Glutamatergic neuron (in vitro differentiated cells): ENCODE data around the gene SYT8. TPM values are rescaled to one million over a fixed set of nuclear protein-coding genes. Genes with fewer than 3 reads are reported as not detected.
A peak's percentile ranks its signal among the peaks of the same experiment; 100 is the strongest.

ENCODE experiments used
- DNase-seq: peaks from one replicate; pipeline ENCODE4 v3.0.0; 2022
- H3K27ac Mint-ChIP-seq: one replicate; pipeline ENCODE4 v1.8.0; 2020; ENCODE audit warnings: mild to moderate bottlenecking, mixed read lengths, inconsistent platforms; ENCODE audit not compliant: unreplicated experiment
- H3K27me3 Mint-ChIP-seq: one replicate; pipeline ENCODE4 v1.8.0; 2020; ENCODE audit warnings: mild to moderate bottlenecking, moderate library complexity, mixed read lengths, inconsistent platforms; ENCODE audit not compliant: unreplicated experiment
- H3K36me3 Mint-ChIP-seq: one replicate; pipeline ENCODE4 v1.8.0; 2020; ENCODE audit warnings: mild to moderate bottlenecking, mixed read lengths, inconsistent platforms; ENCODE audit not compliant: unreplicated experiment
- H3K4me1 Mint-ChIP-seq: one replicate; pipeline ENCODE4 v1.8.0; 2020; ENCODE audit warnings: mild to moderate bottlenecking, low read depth, mixed read lengths, inconsistent platforms; ENCODE audit not compliant: unreplicated experiment
- H3K4me3 Mint-ChIP-seq: one replicate; pipeline ENCODE4 v1.8.0; 2020; ENCODE audit warnings: mild to moderate bottlenecking, mixed read lengths, inconsistent platforms; ENCODE audit not compliant: unreplicated experiment
- H3K9me3 Mint-ChIP-seq: one replicate; pipeline ENCODE4 v1.8.0; 2020; ENCODE audit warnings: mild to moderate bottlenecking, moderate library complexity, mixed read lengths, inconsistent platforms; ENCODE audit not compliant: unreplicated experiment
- long read RNA-seq: library from polyadenylated mRNA; unstranded; transcript quantifications from one replicate; pipeline ENCODE4 v2.0.0, GENCODE V29; 2020; ENCODE audit not compliant: unreplicated experiment
- total RNA-seq: library from RNA; stranded (reverse); fragmentation: NEBNext Ultra II Directional; extraction: Animal tissue kit (Norgen Biotek cat#: 25700); gene quantifications from one replicate; pipeline ENCODE4 v1.2.1, GENCODE V29; 2021; ENCODE audit not compliant: unreplicated experiment
- TF ChIP-seq, protein P1 (sequence below): fragments of 200-600 bp; sonication (generic); IDR thresholded peaks from one replicate; pipeline ENCODE4 v1.5.0; 2021; ENCODE audit not compliant: partially characterized antibody, unreplicated experiment

SYT8 gene, protein sequence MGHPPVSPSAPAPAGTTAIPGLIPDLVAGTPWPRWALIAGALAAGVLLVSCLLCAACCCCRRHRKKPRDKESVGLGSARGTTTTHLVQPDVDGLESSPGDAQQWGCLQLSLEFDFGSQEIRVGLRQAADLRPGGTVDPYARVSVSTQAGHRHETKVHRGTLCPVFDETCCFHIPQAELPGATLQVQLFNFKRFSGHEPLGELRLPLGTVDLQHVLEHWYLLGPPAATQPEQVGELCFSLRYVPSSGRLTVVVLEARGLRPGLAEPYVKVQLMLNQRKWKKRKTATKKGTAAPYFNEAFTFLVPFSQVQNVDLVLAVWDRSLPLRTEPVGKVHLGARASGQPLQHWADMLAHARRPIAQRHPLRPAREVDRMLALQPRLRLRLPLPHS
- not detected for total RNA-seq
- long read RNA-seq = 0 reads

DNA sequence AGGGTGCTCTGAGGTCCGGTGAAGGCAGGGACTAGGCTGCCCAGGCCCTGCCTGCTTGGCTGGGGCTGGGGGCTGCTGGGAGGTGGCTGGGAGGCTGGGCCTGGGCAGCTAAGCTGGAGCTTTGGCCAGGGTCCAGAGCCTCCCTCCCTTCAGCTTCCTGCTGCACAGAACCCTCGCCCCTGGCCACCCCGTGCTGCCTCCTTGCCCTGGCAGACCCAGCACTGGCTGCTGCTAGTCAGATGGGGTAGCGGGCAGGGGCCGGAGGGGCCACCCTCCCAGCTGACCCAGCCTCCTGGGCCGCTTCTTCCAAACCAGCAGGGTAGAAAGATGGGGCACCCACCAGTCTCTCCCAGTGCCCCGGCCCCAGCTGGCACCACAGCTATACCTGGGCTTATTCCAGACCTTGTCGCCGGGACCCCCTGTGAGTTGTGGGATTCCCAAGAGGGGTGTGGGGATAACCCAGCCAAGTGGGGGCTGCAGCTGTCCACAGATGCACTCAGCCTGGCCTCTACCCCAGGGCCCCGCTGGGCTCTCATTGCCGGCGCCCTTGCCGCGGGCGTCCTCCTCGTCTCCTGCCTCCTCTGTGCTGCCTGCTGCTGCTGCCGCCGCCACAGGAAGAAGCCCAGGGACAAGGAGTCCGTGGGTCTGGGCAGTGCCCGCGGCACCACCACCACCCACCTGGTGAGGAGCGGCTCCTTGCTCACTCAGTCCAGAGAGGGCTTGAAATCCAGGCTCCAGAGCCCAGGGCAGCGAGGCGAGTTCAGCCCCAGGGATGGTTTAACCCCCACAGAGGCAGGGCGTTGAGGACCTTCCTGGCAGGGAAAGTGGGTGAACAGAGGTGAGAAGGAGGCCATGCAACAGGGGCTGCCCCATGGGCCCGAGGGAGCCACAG, at the start of gene SYT8:
Gene SYT8, plus strand, starts transcription at position 212 of the 892 bp plus-strand sequence. Its CDS starts 116 bp downstream, at position 328.
- Mint-ChIP-seq H3K4me1 (no peaks in the 10 kb centered on the region), H3K27me3 (peaks cover 5% of the 10 kb centered on the region), H3K36me3 (no peaks in the 10 kb centered on the region), H3K4me3 (no peak within 1 kb of the TSS), H3K9me3 (no peaks in the 10 kb centered on the region), H3K27ac (no peak within 1 kb of the TSS)
- no peak for DNase-seq
- TF ChIP-seq, protein P1, sequence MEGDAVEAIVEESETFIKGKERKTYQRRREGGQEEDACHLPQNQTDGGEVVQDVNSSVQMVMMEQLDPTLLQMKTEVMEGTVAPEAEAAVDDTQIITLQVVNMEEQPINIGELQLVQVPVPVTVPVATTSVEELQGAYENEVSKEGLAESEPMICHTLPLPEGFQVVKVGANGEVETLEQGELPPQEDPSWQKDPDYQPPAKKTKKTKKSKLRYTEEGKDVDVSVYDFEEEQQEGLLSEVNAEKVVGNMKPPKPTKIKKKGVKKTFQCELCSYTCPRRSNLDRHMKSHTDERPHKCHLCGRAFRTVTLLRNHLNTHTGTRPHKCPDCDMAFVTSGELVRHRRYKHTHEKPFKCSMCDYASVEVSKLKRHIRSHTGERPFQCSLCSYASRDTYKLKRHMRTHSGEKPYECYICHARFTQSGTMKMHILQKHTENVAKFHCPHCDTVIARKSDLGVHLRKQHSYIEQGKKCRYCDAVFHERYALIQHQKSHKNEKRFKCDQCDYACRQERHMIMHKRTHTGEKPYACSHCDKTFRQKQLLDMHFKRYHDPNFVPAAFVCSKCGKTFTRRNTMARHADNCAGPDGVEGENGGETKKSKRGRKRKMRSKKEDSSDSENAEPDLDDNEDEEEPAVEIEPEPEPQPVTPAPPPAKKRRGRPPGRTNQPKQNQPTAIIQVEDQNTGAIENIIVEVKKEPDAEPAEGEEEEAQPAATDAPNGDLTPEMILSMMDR = no peak

DNA sequence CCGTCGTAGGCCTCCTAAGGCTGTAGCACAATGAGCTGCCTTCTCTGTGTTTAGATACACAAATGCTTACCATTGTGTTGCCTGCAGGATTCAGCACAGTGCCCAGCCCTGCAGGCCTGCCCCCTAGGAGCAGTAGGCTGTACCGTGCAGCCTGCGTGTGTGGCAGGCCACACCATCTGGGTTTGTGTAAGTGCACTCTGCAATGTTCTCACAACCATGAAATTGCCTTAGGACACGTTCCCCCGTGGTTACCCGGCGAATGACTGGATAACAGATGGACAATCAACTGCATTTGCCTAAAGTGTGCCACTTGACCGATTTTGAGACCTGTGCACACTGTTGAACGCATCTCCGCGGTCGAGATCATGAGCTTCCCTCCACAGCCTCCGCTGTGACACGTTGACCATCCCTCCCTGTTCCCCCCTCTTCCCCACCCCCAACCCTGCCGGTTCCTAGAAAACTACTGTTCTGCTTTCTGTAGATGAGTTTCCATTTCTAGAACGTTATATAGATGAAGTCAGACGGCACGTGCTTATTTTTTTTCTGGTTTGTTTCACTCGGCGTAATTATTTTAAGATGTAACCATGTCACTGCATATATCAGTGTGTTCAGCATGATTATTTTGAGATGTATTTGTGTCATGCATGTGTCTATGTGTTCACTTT, 48.9 kb upstream of the SYT8 start:
- H3K27ac Mint-ChIP-seq = peak overlapping the region; percentile 88
- peak overlapping the region; percentile 48 for H3K4me3 Mint-ChIP-seq
- TF ChIP-seq, protein P1 = no peak
- H3K4me1 Mint-ChIP-seq = peaks cover 21% of the 10 kb centered on the region
- H3K9me3 Mint-ChIP-seq = peaks cover 9% of the 10 kb centered on the region
- H3K27me3 Mint-ChIP-seq = peaks cover 5% of the 10 kb centered on the region
- DNase-seq = peak; percentile 72
- H3K36me3 Mint-ChIP-seq = no peaks in the 10 kb centered on the region

DNA sequence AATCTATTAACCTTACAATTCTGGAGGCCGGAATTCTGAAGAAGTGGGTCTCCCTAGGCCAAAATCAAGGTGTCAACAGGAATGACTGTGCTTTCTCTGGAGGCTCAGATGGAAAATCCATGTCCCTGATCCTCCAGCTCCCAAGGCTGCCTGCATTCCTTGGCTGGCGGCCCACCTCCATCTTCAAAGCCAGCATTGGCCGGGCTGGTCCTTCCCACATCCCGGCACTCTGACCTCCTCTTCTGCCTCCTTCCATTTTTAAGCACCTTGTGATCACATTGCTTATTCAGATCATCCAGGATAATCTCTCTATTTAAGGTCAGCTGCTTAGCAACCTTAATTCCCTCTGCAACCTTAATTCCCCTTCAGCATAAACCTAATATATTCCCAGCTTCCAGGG, 48.3 kb upstream of the SYT8 start:
- DNase-seq = no peak
- H3K9me3 Mint-ChIP-seq = peaks cover 9% of the 10 kb centered on the region
- TF ChIP-seq, protein P1 = no peak
- H3K27me3 Mint-ChIP-seq = peaks cover 5% of the 10 kb centered on the region
- H3K36me3 Mint-ChIP-seq = no peaks in the 10 kb centered on the region
- peaks cover 21% of the 10 kb centered on the region for H3K4me1 Mint-ChIP-seq
- no peak overlapping the region for H3K4me3 Mint-ChIP-seq
- H3K27ac Mint-ChIP-seq = peak overlapping the region; percentile 88

DNA sequence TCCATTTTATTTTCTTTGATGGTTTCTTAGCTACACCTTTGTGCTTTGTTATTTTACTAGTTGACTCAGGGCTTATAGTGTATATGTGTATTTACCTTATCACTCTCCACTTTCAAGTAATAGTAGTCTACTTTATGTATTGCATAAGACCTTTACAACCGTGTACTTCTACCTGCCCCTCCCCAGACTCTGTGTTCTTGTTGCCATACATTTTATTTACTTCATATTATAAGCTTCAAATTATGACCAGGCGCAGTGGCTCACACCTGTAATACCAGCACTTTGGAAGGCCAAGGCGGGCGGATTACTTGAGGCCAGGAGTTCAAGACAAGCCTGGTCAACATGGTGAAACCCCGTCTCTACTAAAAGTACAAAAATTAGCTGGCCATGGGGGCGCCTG, 42.9 kb upstream of the SYT8 start:
- no peak for DNase-seq
- no peaks in the 10 kb centered on the region for H3K36me3 Mint-ChIP-seq
- H3K27ac Mint-ChIP-seq = no peak overlapping the region
- no peaks in the 10 kb centered on the region for H3K4me1 Mint-ChIP-seq
- peaks cover 4% of the 10 kb centered on the region for H3K9me3 Mint-ChIP-seq
- no peak overlapping the region for H3K4me3 Mint-ChIP-seq
- TF ChIP-seq, protein P1 = no peak
- H3K27me3 Mint-ChIP-seq = peaks cover 4% of the 10 kb centered on the region
